Measurements from ENCODE around the gene PPFIA1. TPM values are rescaled to one million over a fixed set of nuclear protein-coding genes. Genes with fewer than 3 reads are reported as not detected.

PPFIA1 gene
- total RNA-seq, 1 experiment from 2014 or later, result 113 TPM

- intact Hi-C loops (cut with micrococcal nuclease; ENCODE audit: unreplicated experiment), result no loop called here
- H3K4me1 ChIP-seq (ENCODE audit: insufficient read depth, low read length, poor library complexity, severe bottlenecking), result no peaks in the 10 kb centered on the region
- H3K36me3 ChIP-seq (ENCODE audit: insufficient read depth, low read length, poor library complexity, severe bottlenecking), result no peaks in the 10 kb centered on the region
- no peaks in the 10 kb centered on the region for H3K9me3 ChIP-seq (ENCODE audit: low read depth, low read length, poor library complexity, severe bottlenecking)
- no peak overlapping the region for H3K4me3 ChIP-seq (ENCODE audit: low read depth, low read length, poor library complexity, severe bottlenecking)
- ChIA-PET POLR2A (ENCODE audit: low non-redundant PET) (no interaction called here), CTCF (no interaction called here)
- no peaks in the 10 kb centered on the region for H3K27me3 ChIP-seq (replicated peaks; ENCODE audit: insufficient read depth, low read depth, low read length, poor library complexity)
- no peak for DNase-seq (ENCODE audit: low spot score)
- no TSS peak for BruUV-seq (replicated peaks)
- TF ChIP-seq CTCF (conservative IDR thresholded peaks at IDR 0.05; ENCODE audit: low read depth, low read length), result no peak
- no peak for TF ChIP-seq EZH2 (IDR thresholded peaks at IDR 0.05; ENCODE audit: borderline replicate concordance, low read depth, low read length, poor library complexity, severe bottlenecking)
- H3K27ac ChIP-seq (ENCODE audit: low read depth, low read length, poor library complexity, severe bottlenecking), result no peak overlapping the region
Observed at GRCh38 chr11:70233511-70233934, 37.0 kb upstream of the PPFIA1 start.

- Histone ChIP-seq H3K27me3 (replicated peaks; ENCODE audit: insufficient read depth, low read depth, low read length, poor library complexity) (no peaks in the 10 kb centered on the region), H3K9me3 (ENCODE audit: low read depth, low read length, poor library complexity, severe bottlenecking) (no peaks in the 10 kb centered on the region), H3K36me3 (ENCODE audit: insufficient read depth, low read length, poor library complexity, severe bottlenecking) (no peaks in the 10 kb centered on the region), H3K4me3 (ENCODE audit: low read depth, low read length, poor library complexity, severe bottlenecking) (no peak overlapping the region), H3K4me1 (ENCODE audit: insufficient read depth, low read length, poor library complexity, severe bottlenecking) (no peaks in the 10 kb centered on the region), H3K27ac (ENCODE audit: low read depth, low read length, poor library complexity, severe bottlenecking) (no peak overlapping the region)
- CTCF ChIA-PET, result no interaction called here
- POLR2A ChIA-PET (ENCODE audit: low non-redundant PET), result interaction anchor here (0.6 kb wide), 1 partner anchor 44 kb away, joined by 3 read pairs; no protein-coding TSS in a partner anchor
- DNase-seq (ENCODE audit: low spot score), result no peak
- no TSS peak for BruUV-seq (replicated peaks)
- no peak for TF ChIP-seq EZH2 (IDR thresholded peaks at IDR 0.05; ENCODE audit: borderline replicate concordance, low read depth, low read length, poor library complexity, severe bottlenecking)
- no peak for TF ChIP-seq CTCF (conservative IDR thresholded peaks at IDR 0.05; ENCODE audit: low read depth, low read length)
- intact Hi-C loops (cut with micrococcal nuclease; ENCODE audit: unreplicated experiment), result no loop called here
Observed at GRCh38 chr11:70233962-70234361, 36.5 kb upstream of the PPFIA1 start.

GRCh38 chr11:70240337-70240736, 30.2 kb upstream of the PPFIA1 start:
- no peak overlapping the region for H3K4me3 ChIP-seq (ENCODE audit: low read depth, low read length, poor library complexity, severe bottlenecking)
- intact Hi-C loops (cut with micrococcal nuclease; ENCODE audit: unreplicated experiment), result no loop called here
- no peaks in the 10 kb centered on the region for H3K9me3 ChIP-seq (ENCODE audit: low read depth, low read length, poor library complexity, severe bottlenecking)
- ChIA-PET CTCF (no interaction called here), POLR2A (ENCODE audit: low non-redundant PET) (no interaction called here)
- no peak for DNase-seq (ENCODE audit: low spot score)
- TF ChIP-seq EZH2 (IDR thresholded peaks at IDR 0.05; ENCODE audit: borderline replicate concordance, low read depth, low read length, poor library complexity, severe bottlenecking) (no peak), CTCF (conservative IDR thresholded peaks at IDR 0.05; ENCODE audit: low read depth, low read length) (no peak)
- no TSS peak for BruUV-seq (replicated peaks)
- no peaks in the 10 kb centered on the region for H3K4me1 ChIP-seq (ENCODE audit: insufficient read depth, low read length, poor library complexity, severe bottlenecking)
- H3K27ac ChIP-seq (ENCODE audit: low read depth, low read length, poor library complexity, severe bottlenecking), result no peak overlapping the region
- H3K36me3 ChIP-seq (ENCODE audit: insufficient read depth, low read length, poor library complexity, severe bottlenecking), result no peaks in the 10 kb centered on the region
- no peaks in the 10 kb centered on the region for H3K27me3 ChIP-seq (replicated peaks; ENCODE audit: insufficient read depth, low read depth, low read length, poor library complexity)

Measured in A673 (cell line).